DMS 273 treated with DMSO at 0.1 percent for 48 hours (cell line): ENCODE data around the gene ARMH3.
"Not testable (repeated sequence)": the region's sequence is repeated elsewhere in the genome, so short reads cannot be mapped to it uniquely, and the experiment has no call there.

Source experiments
- DNase-seq: peaks from one replicate; lab custom pipeline; 2025; lab: John Stamatoyannopoulos, UW

The ARMH3 gene

GRCh38 chr10:102055647-102056419, at the start of gene ARMH3:
ARMH3 (minus strand) TSS chr10:102056173; CDS start chr10:102040114, 16,059 bp downstream.
- DNase-seq, result peak; percentile 87

GRCh38 chr10:102102421-102102820, 46.4 kb upstream of the ARMH3 start:
- no peak for DNase-seq

- no peak for DNase-seq
Measured at GRCh38 chr10:102101152-102101551, 45.2 kb upstream of the ARMH3 start.

- DNase-seq, result no peak
Measured at GRCh38 chr10:102096449-102096848, 40.5 kb upstream of the ARMH3 start.

- DNase-seq, result no peak
Measured at GRCh38 chr10:102090772-102091171, 34.8 kb upstream of the ARMH3 start.

- DNase-seq, result no peak
Measured at GRCh38 chr10:102086196-102086595, 30.2 kb upstream of the ARMH3 start.

- DNase-seq, result no peak
Measured at GRCh38 chr10:102085336-102085735, 29.4 kb upstream of the ARMH3 start.

GRCh38 chr10:102083541-102083940, 27.6 kb upstream of the ARMH3 start:
- no peak for DNase-seq

GRCh38 chr10:102072673-102073527, 16.9 kb upstream of the ARMH3 start:
- DNase-seq, result peak; percentile 25

- no peak for DNase-seq
Measured at GRCh38 chr10:102069071-102069470, 13.1 kb upstream of the ARMH3 start.

GRCh38 chr10:102068216-102068615, 12.2 kb upstream of the ARMH3 start:
- DNase-seq, result no peak

GRCh38 chr10:102067091-102067916, 11.3 kb upstream of the ARMH3 start:
- no peak for DNase-seq

GRCh38 chr10:102066399-102067088, 10.6 kb upstream of the ARMH3 start:
- DNase-seq, result no peak

- no peak for DNase-seq
Measured at GRCh38 chr10:102065561-102066398, 9.8 kb upstream of the ARMH3 start.

GRCh38 chr10:102064868-102065560, 9.0 kb upstream of the ARMH3 start, which contains the start of gene HPS6:
HPS6 (plus strand) TSS chr10:102065349; CDS start chr10:102065475, 126 bp downstream.
- DNase-seq, result peak; percentile 21

GRCh38 chr10:102064503-102064867, 8.5 kb upstream of the ARMH3 start:
- no peak for DNase-seq

GRCh38 chr10:102059987-102060386, 4.0 kb upstream of the ARMH3 start:
- DNase-seq, result no peak

- not testable (repeated sequence) for DNase-seq
Measured at GRCh38 chr10:102054881-102055646, 909 bp downstream of the ARMH3 start.

- DNase-seq, result no peak
Measured at GRCh38 chr10:102046095-102046494, 9.9 kb downstream of the ARMH3 start.
